Fibroblast of gingiva (primary cell): ENCODE measurements around the gene IFNA13.

Source experiments
- DNase-seq: peaks from one replicate; pipeline ENCODE4 v3.0.0-alpha.2; 2011; ENCODE audit warnings: low read depth

IFNA13 gene

DNA sequence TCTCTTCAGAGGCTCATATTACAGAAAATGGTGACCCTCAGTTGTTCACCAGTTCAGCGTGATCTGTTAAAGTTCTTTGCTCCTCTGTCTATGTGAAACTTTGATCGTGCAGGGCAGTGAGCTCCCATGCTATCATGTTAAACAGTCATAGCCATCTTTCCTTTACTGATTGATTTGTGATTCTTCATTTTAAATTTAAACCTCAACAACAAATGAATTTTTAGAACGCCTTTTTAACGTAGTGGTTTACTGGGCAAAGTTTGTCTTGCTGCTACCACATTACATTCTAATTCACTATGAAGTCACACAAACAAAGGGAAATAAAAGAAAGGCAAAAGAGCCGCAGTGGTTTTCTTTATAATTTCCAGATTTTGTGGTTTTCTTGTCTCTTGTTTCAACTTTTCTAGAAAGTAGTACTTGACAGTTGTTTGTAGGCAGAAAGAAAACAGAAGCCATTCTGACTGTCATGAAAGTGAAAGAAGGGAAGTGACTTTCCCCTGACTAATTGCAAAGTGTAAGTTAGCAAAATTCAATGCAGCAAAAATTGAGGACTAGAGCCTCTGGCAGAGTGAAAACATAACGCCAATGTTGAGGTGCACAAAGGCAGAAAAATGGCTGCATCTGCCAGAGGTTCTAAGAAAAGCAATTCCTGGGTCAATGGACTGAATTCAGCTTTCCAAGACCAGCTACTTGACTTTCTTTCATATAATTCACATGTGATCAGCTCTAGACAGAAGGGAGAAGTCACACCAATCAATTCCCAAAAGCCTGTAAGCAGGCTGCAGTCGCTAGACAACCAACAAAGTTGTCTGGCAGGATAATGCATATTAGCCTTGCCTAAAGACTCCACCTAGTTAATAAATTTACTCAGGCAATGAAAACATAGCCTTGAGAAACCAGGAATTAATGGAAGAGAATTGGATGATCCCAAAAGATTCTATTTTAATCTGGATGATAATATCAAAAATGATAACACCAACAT is 10.1 kb downstream of the IFNA13 start:
- no peak for DNase-seq

- no peak for DNase-seq
Measured at GRCh38 chr9:21350787-21351186, 17.1 kb downstream of the IFNA13 start, which contains the start of gene IFNA6. Gene IFNA6 (minus strand): TSS chr9:21350887. CDS start chr9:21350887, 0 bp downstream.

GRCh38 chr9:21348430-21348970 is 19.4 kb downstream of the IFNA13 start:
- no peak for DNase-seq

GRCh38 chr9:21340735-21341134 is 27.1 kb downstream of the IFNA13 start:
- no peak for DNase-seq

DNA sequence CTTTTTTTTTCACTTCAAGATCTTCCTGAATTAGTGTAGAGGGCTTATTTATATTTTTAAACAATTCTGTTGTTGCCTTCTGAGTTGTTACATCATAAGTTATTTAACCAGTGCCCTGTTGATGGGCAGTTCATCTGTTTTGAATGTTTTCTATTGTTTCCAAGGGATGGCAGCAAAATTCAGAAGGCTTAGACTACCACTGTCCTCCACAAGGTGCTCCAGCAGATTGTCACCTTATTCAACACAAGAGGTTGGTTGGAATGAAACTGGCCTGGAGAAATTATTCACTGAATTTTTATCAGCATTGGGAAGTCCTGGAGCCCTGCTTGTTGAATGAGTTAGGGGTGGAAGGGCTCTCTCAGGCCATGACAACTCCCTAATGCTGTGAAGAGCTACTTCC is 31.4 kb downstream of the IFNA13 start:
- DNase-seq = no peak

DNA sequence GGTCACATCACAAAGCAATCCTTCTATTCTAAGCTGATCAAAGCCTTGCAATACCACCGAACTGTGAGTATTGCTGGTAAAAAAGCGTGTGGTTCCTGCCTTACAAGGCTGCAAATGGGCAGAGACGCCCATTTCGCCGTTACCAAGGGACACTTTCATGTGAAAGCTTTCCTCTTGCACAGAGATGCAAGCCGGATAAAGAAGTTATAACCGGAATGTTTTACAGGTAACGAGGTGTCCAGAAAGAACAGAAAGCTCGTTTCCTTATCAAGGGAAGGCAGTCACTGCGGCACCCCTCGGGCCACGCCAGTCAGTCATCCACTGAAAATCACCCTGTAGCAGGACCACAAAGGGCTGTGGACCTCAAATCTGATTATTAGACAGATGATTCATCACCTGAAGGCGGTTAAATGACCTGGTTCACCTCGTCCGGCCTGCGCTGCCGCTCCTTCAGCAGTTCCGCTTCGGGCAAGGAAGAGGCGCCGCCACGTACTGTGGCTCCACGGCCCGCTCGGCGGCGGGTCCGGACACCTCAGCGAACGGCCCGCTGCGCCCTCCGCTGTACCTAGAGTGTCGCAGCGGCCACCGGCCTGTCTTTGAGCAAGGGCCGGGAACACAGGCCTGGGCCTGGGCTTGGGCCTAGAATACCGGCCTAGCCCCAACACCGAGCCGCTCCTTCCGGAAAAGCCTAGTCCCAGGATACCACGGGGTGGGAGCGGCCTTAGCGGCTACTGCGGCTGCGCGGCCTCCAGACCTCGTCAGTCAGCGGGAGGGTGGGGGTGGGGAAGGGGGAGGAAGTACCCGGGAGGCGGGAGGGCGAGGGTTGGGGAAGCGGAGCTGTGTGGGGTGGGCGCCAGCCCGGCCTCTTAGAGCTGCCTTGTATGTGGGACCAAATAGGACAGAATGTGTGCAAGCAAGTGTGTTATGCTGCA is 32.9 kb downstream of the IFNA13 start, which contains the start of gene KLHL9:
TSS of gene KLHL9 (minus strand) at position 704 of the 932 bp plus-strand sequence. CDS start at position 159, 545 bp downstream.
- DNase-seq = peak; percentile 92

- DNase-seq = no peak
Measured at GRCh38 chr9:21333226-21333625, 34.6 kb downstream of the IFNA13 start.

DNA sequence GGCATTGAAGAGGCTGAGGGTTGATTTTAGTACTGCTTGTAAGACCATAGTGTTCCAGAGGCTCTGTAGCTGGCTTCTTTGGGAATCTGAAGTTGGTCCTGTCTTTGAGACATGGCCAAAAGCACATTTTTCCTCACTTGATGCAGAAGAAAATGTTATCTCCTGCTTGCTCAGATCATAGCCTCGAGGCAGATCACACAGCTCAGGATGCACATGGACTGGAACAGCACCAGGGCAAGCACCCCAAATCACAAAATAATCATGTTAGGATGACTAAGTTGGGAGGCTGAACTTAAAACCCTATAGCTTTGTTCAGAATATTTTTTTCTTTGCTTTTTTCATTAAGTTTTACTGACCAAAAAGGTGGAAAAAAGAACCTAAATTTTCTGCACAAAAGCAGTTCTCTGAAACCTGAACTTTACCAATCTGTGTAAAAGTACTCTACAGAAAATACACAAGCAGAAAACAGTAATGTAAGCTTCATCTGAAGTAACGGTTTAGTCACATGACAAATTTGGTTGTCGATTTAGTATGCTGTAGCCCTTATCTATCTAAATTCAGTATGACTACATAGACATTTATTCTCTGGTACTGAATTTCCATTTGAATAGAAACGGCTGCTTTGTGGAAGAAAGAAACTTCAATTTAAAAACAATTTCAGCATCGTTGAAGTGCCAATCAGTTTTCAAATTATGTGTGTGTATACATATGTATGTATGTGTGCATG is 36.0 kb downstream of the IFNA13 start:
- DNase-seq = no peak

DNA sequence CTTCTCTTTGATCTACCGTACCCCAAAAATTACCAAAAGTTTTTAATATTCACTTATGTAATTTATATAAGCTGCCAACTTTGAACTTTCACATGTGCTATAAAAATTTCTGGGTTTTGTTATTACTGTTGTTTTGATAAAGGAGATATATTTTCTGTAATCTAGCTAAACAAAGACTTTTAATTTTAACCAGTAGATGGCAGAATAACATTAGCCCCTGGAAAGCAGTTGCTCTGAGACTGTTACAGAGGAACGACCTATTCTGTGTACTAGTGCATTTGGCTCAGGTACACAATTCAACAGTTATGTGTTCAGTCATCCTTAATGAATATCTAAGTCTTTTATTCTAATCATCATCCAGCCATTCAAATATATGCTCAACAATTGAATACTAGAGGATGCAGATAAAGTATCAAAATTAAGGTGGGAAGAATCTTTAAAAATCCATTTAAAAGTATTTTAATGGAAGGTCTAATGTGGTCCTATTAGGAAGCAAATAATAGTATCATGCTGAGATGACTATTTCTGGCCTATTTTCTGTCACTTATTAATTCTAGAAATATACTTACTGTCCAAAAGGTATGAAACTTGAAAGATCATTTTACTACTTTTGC is 41.2 kb downstream of the IFNA13 start:
- DNase-seq = peak; percentile 17

- no peak for DNase-seq
Measured at GRCh38 chr9:21324047-21324446, 43.8 kb downstream of the IFNA13 start.

DNA sequence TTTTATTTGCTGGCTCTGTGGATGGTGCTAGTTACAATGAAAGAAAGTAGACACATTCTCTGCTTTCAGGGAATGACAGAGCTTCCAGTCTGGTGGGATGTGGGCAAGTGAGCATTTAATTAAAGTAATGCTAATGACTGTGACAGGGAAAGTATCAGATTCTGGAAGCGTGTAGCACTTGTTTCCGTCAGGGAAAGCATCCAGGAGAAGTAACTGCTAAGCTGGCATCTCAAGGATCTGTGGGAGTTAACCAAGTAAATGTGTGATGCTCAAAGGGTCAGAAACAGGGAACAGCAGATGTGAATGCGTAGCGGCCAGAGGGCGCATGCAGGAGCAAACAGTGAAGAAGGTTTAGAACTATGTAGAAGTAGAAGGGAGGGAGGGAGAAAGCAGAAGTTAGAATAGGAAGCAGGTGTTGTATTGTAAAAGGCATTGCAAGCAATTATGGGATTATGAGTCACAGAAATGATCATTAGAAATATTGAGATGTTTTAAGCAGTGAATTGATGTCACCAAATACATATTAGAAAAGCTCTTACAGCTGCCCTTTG is 44.9 kb downstream of the IFNA13 start:
- DNase-seq = no peak

DNA sequence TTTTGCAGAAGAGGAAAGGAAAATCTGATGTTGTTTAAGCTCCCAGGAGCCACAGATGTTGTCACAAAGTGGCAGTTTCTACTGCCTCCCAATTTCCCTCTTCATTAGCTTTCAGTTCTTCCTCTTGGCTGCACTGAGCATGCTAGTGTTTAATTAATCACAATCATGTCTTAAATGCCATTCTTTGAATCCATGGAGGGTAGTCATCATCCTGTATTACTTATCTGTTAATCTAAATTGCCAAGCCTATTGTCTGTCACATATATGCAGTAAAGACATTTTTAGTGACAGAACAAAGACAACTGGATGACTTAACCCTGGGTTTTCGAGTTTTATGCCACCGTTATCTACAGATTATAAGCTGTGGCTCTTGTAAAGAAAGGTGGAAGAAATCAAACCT is 47.4 kb downstream of the IFNA13 start:
- DNase-seq = no peak

- DNase-seq = peak; percentile 31
Measured at GRCh38 chr9:21317956-21318923, 49.6 kb downstream of the IFNA13 start.
